Endothelial cell of umbilical vein (primary cell): Measurements from ENCODE around the gene RIT2. TPM values are rescaled to one million over a fixed set of nuclear protein-coding genes. Genes with fewer than 3 reads are reported as not detected.

Experiments
- BruUV-seq: library from RNA; stranded (reverse); fragments of 400-500 nt; replicated peaks from 2 replicates; lab custom pipeline; 2021; lab: Mats Ljungman, UMichigan
- CTCF ChIA-PET: fragments of 300-600, 350-600 bp; sonication (Branson Sonifier 250); formaldehyde crosslinking; loops from one replicate; lab custom pipeline; 2021; ENCODE audit warnings: antibody characterized with exemption, inconsistent platforms; lab: Charles Lee
- POLR2A ChIA-PET: fragments of 300-600, 350-600 bp; sonication (Branson Sonifier 250); formaldehyde crosslinking; loops from one replicate; lab custom pipeline; 2021; ENCODE audit warnings: antibody characterized with exemption, inconsistent platforms; lab: Charles Lee
- DNase-seq: peaks from one replicate; pipeline ENCODE4 v3.0.0-alpha.2; 2011; ENCODE audit warnings: low read depth, low spot score
- FAIRE-seq: peaks from 2 replicates; lab custom pipeline; 2011; peaks lifted over from hg19 to GRCh38; lab: Jason Lieb, UNC
- H2AFZ ChIP-seq: 2 replicates; pipeline ENCODE4 v1.6.0; 2012; ENCODE audit warnings: low read depth, low read length, control low read depth, inconsistent platforms
- H3K27ac ChIP-seq: 2 replicates; pipeline ENCODE4 v1.5.1; 2011; ENCODE audit warnings: low read depth, mild to moderate bottlenecking, control low read depth, low read length, moderate library complexity; ENCODE audit not compliant: insufficient read depth
- H3K27me3 ChIP-seq, 2 experiments: 2 replicates each; pipeline versions ENCODE4 v1.6.0 to v1.6.1; 2011; ENCODE audit warnings: low read length in 2 of 2, mixed read lengths in 1 of 2; ENCODE audit not compliant: control insufficient read depth in 2 of 2, insufficient read depth in 2 of 2
- H3K36me3 ChIP-seq, 2 experiments: 2 replicates in 1 of 2; 3 replicates in 1 of 2; pipeline ENCODE4 v1.5.1; 2011; ENCODE audit warnings: low read length in 2 of 2, mild to moderate bottlenecking in 1 of 2, moderate library complexity in 1 of 2; ENCODE audit not compliant: control insufficient read depth in 2 of 2, insufficient read depth in 2 of 2; ENCODE audit errors: extremely low read depth in 1 of 2
- H3K4me1 ChIP-seq: 3 replicates; pipeline ENCODE4 v1.5.1; 2011; ENCODE audit warnings: mild to moderate bottlenecking, low read length; ENCODE audit not compliant: control insufficient read depth, insufficient read depth; ENCODE audit errors: extremely low read depth
- H3K4me2 ChIP-seq: 2 replicates; pipeline ENCODE4 v1.6.1; 2011; ENCODE audit warnings: low read length, control low read depth, mixed read lengths; ENCODE audit not compliant: insufficient read depth
- H3K4me3 ChIP-seq, 3 experiments: fragments of 200-600 bp in 1 of 3; sonication (generic), shearing (Covaris generic) in 1 of 3; replicated peaks in 1 of 3; 2 replicates each; pipeline ENCODE4 v1.5.1; 2011 to 2016; ENCODE audit warnings: control low read depth in 3 of 3, low read length in 3 of 3, mild to moderate bottlenecking in 2 of 3, inconsistent platforms in 1 of 3, low read depth in 1 of 3, moderate library complexity in 1 of 3; ENCODE audit not compliant: insufficient read depth in 1 of 3
- H3K79me2 ChIP-seq: 2 replicates; pipeline ENCODE4 v1.6.0; 2012; ENCODE audit warnings: low read length, inconsistent platforms; ENCODE audit not compliant: control insufficient read depth, insufficient read depth
- H3K9ac ChIP-seq: replicated peaks from 2 replicates; pipeline ENCODE3; 2011; ENCODE audit warnings: low read length, control low read depth; ENCODE audit not compliant: insufficient read depth; ENCODE audit errors: extremely low read depth
- H3K9me1 ChIP-seq: replicated peaks from 3 replicates; pipeline ENCODE4 v1.6.0; 2011; ENCODE audit warnings: mild to moderate bottlenecking, low read length; ENCODE audit not compliant: control insufficient read depth, insufficient read depth; ENCODE audit errors: extremely low read depth
- H3K9me3 ChIP-seq: replicated peaks from 2 replicates; pipeline ENCODE4 v1.5.1; 2012; ENCODE audit warnings: low read length, inconsistent platforms; ENCODE audit not compliant: control insufficient read depth, insufficient read depth
- H4K20me1 ChIP-seq: replicated peaks from 2 replicates; pipeline ENCODE3; 2011; ENCODE audit warnings: mild to moderate bottlenecking, low read length; ENCODE audit not compliant: control insufficient read depth, insufficient read depth; ENCODE audit errors: extremely low read depth
- EZH2 ChIP-seq: IDR thresholded peaks from 2 replicates; pipeline ENCODE4 v1.6.1; 2012; ENCODE audit warnings: borderline replicate concordance, low read depth, mild to moderate bottlenecking, moderate library complexity, low read length, inconsistent platforms; ENCODE audit not compliant: severe bottlenecking
- FOS ChIP-seq: IDR thresholded peaks from 2 replicates; pipeline ENCODE4 v1.6.1; 2011; ENCODE audit warnings: mild to moderate bottlenecking, low read length, moderate library complexity, borderline replicate concordance; ENCODE audit not compliant: insufficient read depth
- GATA2 ChIP-seq: IDR thresholded peaks from 2 replicates; pipeline ENCODE4 v1.7.0; 2011; ENCODE audit warnings: low read depth, mild to moderate bottlenecking, moderate library complexity, mixed read lengths, low read length; ENCODE audit not compliant: insufficient read length, insufficient read depth
- JUN ChIP-seq: IDR thresholded peaks from 2 replicates; pipeline ENCODE4 v1.6.1; 2011; ENCODE audit warnings: borderline replicate concordance, low read depth; ENCODE audit not compliant: insufficient read length, insufficient read depth
- MYC ChIP-seq: IDR thresholded peaks from one replicate; pipeline ENCODE4 v1.6.1; 2011; ENCODE audit warnings: mild to moderate bottlenecking, low read depth, low read length
- POLR2A ChIP-seq: IDR thresholded peaks from 2 replicates; pipeline ENCODE4 v1.6.1; 2012; ENCODE audit warnings: low read depth, mild to moderate bottlenecking, control low read depth, low read length
- POLR2AphosphoS5 ChIP-seq: IDR thresholded peaks from 2 replicates; pipeline ENCODE4 v1.6.1; 2012; ENCODE audit warnings: low read depth, mild to moderate bottlenecking, control low read depth, low read length, moderate library complexity; ENCODE audit not compliant: insufficient read depth
- dilution Hi-C: fragments of 300-500 bp; cut with MboI; formaldehyde crosslinking; loops from one replicate; pipeline ENCODE4 v1.15.0; 2019; ENCODE audit warnings: low sequenced_read_pairs; ENCODE audit not compliant: extremely low pct_ligation_motif_present
- intact Hi-C: fragments of 100-400 bp; cut with micrococcal nuclease; formaldehyde crosslinking; loops from one replicate; pipeline ENCODE4 v1.10.0; 2022
- polyA plus RNA-seq, 4 experiments: library from polyadenylated mRNA; depleted of rRNA in 3 of 4; stranded (reverse) in 3 of 4; unstranded in 1 of 4; fragments of >200 nt; gene quantifications; 2 replicates each; pipeline versions ENCODE4 v1.2.1 to v1.2.3, GENCODE V29; 2011 to 2012; ENCODE audit warnings: missing spikeins in 1 of 4
- total RNA-seq: library from RNA; stranded (reverse); gene quantifications from 2 replicates; pipeline ENCODE4 v1.2.3, GENCODE V29; 2021
- TF ChIP-seq, protein P1 (sequence below): IDR thresholded peaks from 2 replicates; pipeline ENCODE4 v1.6.1; 2011; ENCODE audit not compliant: insufficient read depth, insufficient read length
- TF ChIP-seq, protein P2 (sequence below), 2 donors: IDR thresholded peaks; 1 replicate in 1 of 2; 2 replicates in 1 of 2; pipeline ENCODE4 v1.5.1; 2011; ENCODE audit warnings: low read length in 2 of 2, mild to moderate bottlenecking in 2 of 2, moderate library complexity in 2 of 2, control low read depth in 1 of 2, inconsistent platforms in 1 of 2, low read depth in 1 of 2; ENCODE audit not compliant: insufficient read depth in 1 of 2; ENCODE audit errors: extremely low read depth in 1 of 2

RIT2 gene
- total and polyA plus RNA-seq, 2 donors (not counting 3 experiments of a cell fraction or from before 2014, with no cell fraction given), result not detected

DNA sequence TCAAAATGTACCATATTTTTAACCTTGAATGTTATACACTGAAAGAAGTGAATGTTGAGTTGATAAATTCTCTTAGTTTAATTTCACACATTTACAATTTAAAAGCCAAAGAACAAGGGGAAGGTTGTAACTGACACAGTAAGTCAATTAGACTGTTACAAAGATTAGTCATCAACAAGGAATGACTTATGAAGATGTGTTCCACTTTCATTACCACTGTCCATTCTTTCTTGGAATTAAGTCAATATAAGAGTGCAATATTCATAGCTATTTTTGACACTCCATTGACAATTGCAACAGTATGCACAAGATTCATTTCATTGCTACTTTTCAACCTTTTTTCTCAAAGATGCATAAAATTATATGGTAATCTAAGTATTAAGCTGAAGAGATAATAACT is 291.3 kb downstream of the RIT2 start:
- Histone ChIP-seq H3K79me2 (no peaks in the 10 kb centered on the region), H3K4me3 (no peak overlapping the region), H3K27ac (no peak overlapping the region), H3K27me3 (no peaks in the 10 kb centered on the region), H3K9ac (no peak overlapping the region), H3K4me1 (no peaks in the 10 kb centered on the region), H3K9me1 (no peaks in the 10 kb centered on the region), H2AFZ (no peak overlapping the region), H4K20me1 (no peaks in the 10 kb centered on the region), H3K36me3 (no peaks in the 10 kb centered on the region), H3K9me3 (no peaks in the 10 kb centered on the region), H3K4me2 (no peak overlapping the region)
- POLR2A ChIA-PET, result no interaction called here
- FAIRE-seq (no peak), DNase-seq (no peak)
- no TSS peak for BruUV-seq
- dilution Hi-C loops, result no loop called here
- intact Hi-C loops, result no loop called here
- CTCF ChIA-PET, result interaction anchor here (1.0 kb wide), 1 partner anchor 17 kb away, joined by 3 read pairs; no protein-coding TSS in a partner anchor
- TF ChIP-seq POLR2A (no peak), EZH2 (no peak), POLR2AphosphoS5 (no peak), FOS (no peak), JUN (no peak), MYC (no peak), GATA2 (no peak)
- TF ChIP-seq, protein P1, sequence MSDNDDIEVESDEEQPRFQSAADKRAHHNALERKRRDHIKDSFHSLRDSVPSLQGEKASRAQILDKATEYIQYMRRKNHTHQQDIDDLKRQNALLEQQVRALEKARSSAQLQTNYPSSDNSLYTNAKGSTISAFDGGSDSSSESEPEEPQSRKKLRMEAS, result no peak
- TF ChIP-seq, protein P2, sequence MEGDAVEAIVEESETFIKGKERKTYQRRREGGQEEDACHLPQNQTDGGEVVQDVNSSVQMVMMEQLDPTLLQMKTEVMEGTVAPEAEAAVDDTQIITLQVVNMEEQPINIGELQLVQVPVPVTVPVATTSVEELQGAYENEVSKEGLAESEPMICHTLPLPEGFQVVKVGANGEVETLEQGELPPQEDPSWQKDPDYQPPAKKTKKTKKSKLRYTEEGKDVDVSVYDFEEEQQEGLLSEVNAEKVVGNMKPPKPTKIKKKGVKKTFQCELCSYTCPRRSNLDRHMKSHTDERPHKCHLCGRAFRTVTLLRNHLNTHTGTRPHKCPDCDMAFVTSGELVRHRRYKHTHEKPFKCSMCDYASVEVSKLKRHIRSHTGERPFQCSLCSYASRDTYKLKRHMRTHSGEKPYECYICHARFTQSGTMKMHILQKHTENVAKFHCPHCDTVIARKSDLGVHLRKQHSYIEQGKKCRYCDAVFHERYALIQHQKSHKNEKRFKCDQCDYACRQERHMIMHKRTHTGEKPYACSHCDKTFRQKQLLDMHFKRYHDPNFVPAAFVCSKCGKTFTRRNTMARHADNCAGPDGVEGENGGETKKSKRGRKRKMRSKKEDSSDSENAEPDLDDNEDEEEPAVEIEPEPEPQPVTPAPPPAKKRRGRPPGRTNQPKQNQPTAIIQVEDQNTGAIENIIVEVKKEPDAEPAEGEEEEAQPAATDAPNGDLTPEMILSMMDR (IDR thresholded peaks at IDR 0.05; ENCODE audit: extremely low read depth in 1 of 2, insufficient read depth in 1 of 2, low read depth in 1 of 2, low read length in 2 of 2), result no peak
